ENCODE measurements around the gene ANGPTL5.

GRCh38 chr11:101894505-101894904, 21.8 kb downstream of the ANGPTL5 start:
- TF ChIP-seq POLR2A (IDR thresholded peaks at IDR 0.05) (no peak), CTCF (IDR thresholded peaks at IDR 0.05) (no peak), EP300 (IDR thresholded peaks at IDR 0.05) (no peak)

All from tibial nerve (tissue), 4 donors.